HCT116 (cell line): ENCODE data around the gene JAK3.

Experiments
- CBX3 ChIP-seq: IDR thresholded peaks from 2 replicates; pipeline ENCODE4 v1.6.1; 2012; ENCODE audit warnings: low read depth
- CTCF ChIP-seq, 3 experiments: fragments of 200-600 bp in 1 of 3; sonication (generic) in 1 of 3; IDR thresholded peaks in 2 of 3; conservative IDR thresholded peaks in 1 of 3; 2 replicates each; pipeline ENCODE4 v1.5.1; 2012 to 2017; ENCODE audit warnings: low read depth in 2 of 3, low read length in 2 of 3, antibody characterized with exemption in 1 of 3, borderline replicate concordance in 1 of 3, control low read depth in 1 of 3, mild to moderate bottlenecking in 1 of 3, mixed read lengths in 1 of 3, mixed run types in 1 of 3, moderate library complexity in 1 of 3; ENCODE audit not compliant: insufficient read depth in 1 of 3
- EZH2phosphoT487 ChIP-seq: fragments of 200-600 bp; IDR thresholded peaks from 2 replicates; pipeline ENCODE4 v1.6.1; 2018; ENCODE audit warnings: antibody characterized with exemption, borderline replicate concordance
- POLR2A ChIP-seq: IDR thresholded peaks from 2 replicates; pipeline ENCODE4 v1.7.0; 2011; ENCODE audit warnings: borderline replicate concordance; ENCODE audit not compliant: insufficient read depth, insufficient read length; ENCODE audit errors: extremely low read depth

- TF ChIP-seq CTCF (IDR thresholded peaks at IDR 0.05 in 2 of 3, conservative IDR thresholded peaks at IDR 0.05 in 1 of 3; ENCODE audit: borderline replicate concordance in 1 of 3, insufficient read depth in 1 of 3, low read depth in 2 of 3, low read length in 2 of 3), result no peak
- no peak for TF ChIP-seq POLR2A
- TF ChIP-seq CBX3, result no peak
- TF ChIP-seq EZH2phosphoT487, result no peak
Measured at GRCh38 chr19:17869114-17869608, 21.4 kb upstream of the JAK3 start.
